Stimulated activated CD4-positive, alpha-beta T cell treated with anti-CD3 and anti-CD28 coated beads, Interleukin-15, amount 100 ng/mL, for 1 hour (primary cell): ENCODE measurements around the gene CYP26B1.

Experiments used
- DNase-seq, 2 donors: peaks; one replicate each; pipeline ENCODE4 v3.0.0-alpha.2; 2020; ENCODE audit warnings: low read depth in 1 of 2, low spot score in 1 of 2

CYP26B1 gene

DNA sequence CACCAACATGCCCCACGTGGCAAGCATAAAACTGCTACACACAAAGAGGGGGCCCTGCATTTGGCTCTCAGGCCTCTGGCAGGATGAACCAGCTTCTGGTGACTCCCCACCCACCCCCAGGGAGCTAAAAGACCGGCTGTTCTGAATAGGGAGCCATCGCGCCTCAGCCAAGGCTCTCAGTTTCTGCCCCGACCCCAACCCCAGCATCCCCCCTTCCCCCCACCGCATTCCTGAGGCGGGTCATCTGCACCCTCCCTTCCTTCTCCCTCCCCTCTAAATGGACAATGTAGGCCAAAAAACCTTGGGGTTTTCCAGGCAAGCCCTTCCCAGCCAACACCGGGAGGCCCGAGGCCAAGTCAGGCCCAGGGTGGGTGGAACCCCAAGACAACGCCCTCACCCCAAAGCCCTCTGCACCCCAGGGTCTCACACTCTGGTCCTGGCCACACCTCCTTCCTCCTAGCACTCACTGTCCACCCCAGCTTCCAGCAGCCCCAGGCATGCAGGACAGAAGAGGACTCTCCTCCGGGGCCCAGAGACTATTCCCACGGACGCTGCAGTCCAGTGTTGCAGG lies 5.7 kb downstream of the CYP26B1 start:
- DNase-seq, result no peak

DNA sequence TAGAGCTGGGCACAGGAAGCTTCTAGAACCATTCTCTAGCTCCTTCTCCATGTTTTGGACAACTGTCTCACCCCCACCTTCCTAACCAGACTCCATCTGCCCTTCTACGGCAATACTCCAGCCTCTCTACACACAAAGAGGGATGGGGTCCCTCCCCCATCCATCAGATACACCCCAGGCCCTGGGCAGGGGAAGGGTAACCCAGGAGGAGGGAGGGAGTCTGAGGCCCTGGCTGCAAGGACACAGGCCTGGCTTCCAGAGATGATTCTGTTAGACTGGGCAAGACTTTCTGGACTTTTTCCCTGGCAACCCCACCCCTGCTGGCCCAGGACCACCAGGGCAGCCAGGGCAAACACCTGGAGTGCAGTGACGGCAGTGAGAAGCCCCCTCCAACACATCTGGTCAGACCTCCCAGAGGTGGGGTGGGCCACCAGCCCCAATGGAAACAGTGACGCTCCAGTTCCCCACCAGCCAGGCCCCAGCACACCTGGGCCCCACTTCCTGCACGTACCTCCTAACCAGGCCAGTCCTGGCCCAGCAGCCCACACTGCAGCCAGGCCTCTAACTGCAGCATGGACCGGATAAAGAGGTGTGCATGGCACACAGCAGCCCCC lies 6.5 kb downstream of the CYP26B1 start:
- DNase-seq, result no peak

DNA sequence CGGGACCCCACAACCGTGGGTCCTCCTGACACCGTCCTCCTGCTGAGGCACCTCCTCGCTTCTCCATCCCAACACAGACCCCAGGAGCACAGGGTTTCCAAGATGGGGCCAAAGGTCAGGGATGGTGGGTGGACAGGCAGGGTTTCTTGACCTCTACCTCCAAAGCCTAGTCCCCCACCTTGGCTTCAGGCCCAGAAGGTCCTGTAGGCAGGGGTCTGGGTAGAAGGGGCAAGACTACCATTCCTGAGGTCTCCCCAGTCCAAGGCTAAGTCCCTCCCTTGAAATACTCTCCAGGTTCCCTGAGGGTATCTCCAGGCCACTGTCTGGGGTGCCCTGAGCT lies 7.1 kb downstream of the CYP26B1 start:
- DNase-seq, result no peak

- DNase-seq, result no peak
Observed at GRCh38 chr2:72139874-72140620, 7.6 kb downstream of the CYP26B1 start.

DNA sequence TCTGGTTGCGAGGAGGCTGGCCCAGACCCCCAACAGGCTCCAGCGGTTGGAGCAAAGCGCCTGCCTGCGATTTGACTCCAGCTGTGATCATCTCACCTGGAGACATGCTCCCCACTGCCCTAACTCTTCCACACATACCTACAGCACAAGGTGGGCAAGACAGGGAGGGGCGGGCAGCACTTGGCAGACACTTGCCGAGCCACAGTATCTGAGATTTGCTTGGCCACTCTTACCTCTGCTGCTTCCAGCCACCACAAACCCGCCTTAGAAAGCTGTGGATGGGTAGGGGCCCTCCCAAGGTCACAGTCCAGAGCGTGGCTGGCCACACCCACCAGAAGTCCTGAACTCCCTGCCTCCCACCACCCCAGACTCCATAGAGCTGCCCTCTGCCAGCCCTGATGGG lies 8.2 kb downstream of the CYP26B1 start:
- no peak for DNase-seq

GRCh38 chr2:72138921-72139381 lies 8.7 kb downstream of the CYP26B1 start:
- DNase-seq, result no peak

GRCh38 chr2:72138011-72138881 lies 9.4 kb downstream of the CYP26B1 start:
- no peak for DNase-seq

- peak; percentile 27 to 55 for DNase-seq
Observed at GRCh38 chr2:72137498-72138010, 10.1 kb downstream of the CYP26B1 start.

- DNase-seq, result no peak
Observed at GRCh38 chr2:72136933-72137497, 10.6 kb downstream of the CYP26B1 start.

- no peak for DNase-seq
Observed at GRCh38 chr2:72136331-72136730, 11.3 kb downstream of the CYP26B1 start.

DNA sequence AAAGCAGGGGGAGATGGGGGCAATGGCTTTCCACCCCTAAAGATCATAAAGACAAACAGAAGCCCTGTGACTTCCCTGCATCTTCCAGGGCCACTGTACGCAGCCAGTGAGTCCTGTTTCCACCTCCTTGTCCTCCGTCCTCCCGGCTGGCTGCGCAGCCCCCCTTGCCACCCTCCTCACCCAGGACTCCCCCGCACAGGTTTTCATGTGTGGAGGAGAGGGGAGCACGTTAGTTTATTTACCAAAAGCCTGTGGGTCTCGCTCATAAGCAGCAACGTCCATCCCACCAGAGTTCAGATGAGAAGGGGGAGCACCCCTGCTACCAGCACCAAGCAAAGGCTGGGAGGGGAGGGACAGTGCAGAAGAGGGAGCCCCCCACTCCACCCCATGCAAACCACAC lies 11.7 kb downstream of the CYP26B1 start:
- no peak for DNase-seq

DNA sequence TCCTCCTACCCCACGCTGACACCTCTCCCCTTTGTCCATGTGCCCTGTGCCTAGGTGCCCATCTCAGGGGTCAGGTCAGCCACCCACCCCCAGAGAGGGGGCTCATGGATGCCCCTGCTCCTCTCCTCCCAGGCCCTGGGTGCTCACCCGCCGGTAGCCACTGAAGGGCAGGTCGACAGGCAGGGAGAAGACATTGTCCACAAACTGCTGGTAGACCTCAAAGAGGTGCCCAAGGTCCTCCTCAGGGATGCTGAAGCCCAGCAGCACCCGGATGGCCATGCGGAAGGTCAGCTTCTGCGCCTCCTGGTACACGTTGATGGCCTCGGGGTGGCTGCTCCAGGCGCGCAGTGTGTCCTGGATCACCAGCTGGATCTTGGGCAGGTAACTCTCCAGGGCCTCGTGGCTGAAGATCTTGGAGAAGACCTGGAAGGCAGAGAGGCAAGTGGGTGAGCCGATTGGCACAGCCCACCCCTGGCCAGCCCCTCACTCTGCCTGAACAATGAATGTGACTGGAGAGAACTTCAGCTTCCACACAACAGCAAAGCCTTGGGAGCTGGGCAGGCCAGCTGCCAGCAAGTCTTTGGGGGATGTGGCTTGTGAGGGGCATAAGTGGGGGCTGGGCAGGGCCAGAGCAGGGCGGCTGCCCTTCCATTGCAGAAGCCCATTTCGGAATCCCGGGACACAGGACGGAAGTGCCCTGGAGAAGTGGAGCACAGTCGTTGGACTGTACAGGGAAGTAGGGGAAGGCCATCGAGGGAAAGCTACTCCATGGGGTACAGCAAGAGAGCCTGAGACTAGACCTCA lies 12.5 kb downstream of the CYP26B1 start:
- no peak for DNase-seq

DNA sequence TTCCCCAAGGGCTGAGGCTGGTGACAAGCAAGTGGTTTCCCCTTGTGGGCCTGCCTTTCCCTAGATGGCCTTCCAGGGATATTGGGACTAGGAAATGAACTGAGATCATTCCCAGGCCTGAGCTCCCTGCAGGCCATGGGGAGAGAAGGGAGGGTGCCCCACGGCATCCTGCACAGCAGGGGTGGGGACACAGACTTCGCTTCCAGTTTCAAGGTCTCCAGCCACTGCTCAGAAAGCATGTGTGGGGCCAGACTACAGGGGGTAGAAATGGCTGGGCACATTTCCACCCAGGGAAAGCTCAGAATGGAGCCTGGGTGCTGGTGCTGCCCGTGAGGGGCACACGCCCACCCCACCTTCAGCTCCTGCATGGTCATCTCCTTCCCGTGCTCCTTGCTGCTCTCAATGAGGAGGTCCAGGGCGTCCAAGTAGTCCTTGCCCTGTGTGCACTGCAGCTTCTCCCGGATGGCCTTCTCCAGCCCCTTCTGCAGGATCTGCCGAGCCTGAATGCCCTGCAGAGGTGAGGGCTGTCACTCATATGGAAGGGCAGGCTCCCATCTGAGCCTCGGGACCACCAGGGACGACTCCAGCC lies 13.2 kb downstream of the CYP26B1 start:
- DNase-seq, result no peak

- no peak for DNase-seq
Observed at GRCh38 chr2:72133721-72134407, 13.8 kb downstream of the CYP26B1 start.

DNA sequence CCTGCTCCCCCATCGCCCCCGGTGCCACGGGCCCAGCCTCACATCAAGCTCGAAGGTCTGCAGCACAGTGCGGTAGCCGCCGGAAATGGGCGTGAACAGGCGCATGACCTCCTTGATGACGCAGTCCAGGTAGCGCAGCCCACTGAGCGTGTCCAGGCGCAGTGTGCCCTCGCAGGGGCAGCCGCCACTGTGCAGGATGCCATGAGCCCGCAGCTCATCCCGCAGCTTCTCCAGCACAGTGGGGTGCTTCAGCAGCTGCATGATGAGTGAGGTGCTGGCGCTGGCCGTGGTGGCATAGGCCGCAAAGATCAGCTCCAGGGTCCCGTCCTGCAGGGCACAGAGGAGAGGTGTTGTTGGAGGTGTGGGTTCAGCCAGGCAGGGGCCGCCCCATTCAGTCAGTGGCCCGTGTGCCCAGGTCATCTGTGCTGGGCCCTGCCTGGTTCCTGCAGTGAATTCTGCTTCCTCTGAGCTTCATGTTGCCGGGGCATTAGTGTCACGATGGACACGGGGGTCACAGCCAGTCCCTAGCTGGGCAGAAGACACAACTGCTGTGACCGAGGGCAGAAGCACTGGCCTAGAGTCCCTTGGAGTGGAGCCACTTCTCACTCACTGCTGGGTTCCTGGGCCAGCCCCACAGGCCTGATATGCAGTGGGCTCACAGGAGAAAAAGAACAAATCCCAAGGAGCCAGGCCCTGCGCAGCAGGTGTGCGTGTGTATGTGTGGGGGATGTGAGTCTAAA lies 14.5 kb downstream of the CYP26B1 start:
- DNase-seq, result no peak

DNA sequence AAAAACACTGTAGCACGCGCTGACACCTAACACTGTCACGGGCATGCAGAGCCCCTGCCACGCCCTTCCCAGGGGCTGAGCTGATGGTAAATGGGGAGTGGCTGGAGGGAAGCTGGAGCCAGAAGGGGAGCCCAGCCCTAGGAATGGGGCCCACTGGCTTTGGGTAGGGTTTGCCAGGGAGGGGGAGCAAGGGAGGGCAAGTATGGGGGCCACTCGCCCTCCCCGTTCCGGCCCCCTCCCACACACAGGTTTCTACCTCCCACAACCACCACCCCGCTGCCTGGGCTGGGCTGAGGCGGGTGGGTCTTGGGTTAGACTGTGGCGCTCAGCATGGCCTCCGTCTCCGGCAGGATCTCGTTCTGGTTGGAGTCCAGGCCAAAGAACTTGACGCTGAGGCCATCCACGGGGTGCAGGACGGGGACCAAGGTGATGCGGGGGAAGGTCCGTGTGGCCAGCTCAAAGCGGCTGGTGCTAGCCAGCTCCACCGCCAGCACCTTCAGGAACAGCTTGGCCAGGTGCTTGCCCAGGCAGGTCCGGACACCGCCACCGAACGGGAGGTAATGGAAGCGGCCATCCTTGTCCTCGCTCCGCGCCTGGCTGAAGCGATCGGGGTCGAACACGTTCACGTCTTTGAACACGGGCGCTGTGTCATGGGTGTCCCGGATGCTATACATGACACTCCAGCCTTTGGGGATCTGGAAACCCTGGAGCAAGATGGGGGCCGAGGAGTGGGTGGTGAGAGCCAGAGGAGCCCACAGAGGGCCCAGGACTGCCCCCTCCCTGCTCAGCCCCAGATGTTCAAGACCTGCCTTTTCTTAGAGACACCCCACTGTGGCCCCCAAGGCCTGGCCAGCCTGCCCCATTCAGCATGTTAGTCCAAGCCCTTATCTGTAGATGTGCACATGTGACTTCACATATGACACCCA lies 15.5 kb downstream of the CYP26B1 start:
- no peak for DNase-seq

DNA sequence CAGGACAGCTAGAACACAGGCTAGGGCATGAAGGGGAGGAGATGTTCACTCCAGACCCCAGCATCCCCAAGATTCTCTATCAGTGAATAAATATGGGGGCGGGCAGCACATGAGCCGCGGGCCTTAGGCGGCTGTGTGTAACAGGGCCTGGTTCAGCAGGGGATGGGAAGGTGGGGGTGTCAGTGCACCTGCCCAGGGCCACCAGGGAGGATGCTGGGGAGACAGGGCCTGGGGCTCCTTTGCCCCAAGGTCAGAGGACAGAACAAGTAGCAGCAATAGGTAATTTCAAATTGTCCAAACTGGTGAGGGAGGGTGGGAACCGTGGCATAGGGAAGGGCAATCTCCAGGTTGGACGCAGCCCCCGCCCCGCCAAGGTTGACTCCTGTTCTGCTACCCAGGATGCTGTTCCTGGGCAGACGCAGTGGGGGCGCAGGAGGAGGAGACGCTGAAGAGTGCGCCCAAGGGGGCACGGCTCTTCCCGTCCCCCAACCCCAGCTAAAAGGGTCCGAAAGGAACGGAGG lies 16.2 kb downstream of the CYP26B1 start:
- no peak for DNase-seq
